ENCODE data around the gene HOGA1.
"Not testable (repeated sequence)": the region's sequence is repeated elsewhere in the genome, so short reads cannot be mapped to it uniquely, and the experiment has no call there.

The HOGA1 gene

GRCh38 chr10:97644936-97645335 lies 60.7 kb downstream of the HOGA1 start:
- H3K9ac ChIP-seq (ENCODE audit: low read length): no peak overlapping the region
- no peak overlapping the region for H3K4me2 ChIP-seq (ENCODE audit: low read length)
- peaks cover 18% of the 10 kb centered on the region for H3K4me1 ChIP-seq (ENCODE audit: insufficient read depth, low read length, severe bottlenecking)
- H3K36me3 ChIP-seq (ENCODE audit: insufficient read depth, low read length): no peaks in the 10 kb centered on the region
- no peaks in the 10 kb centered on the region for H3K79me2 ChIP-seq (ENCODE audit: insufficient read depth, low read length)
- TF ChIP-seq CTCF (IDR thresholded peaks at IDR 0.05; ENCODE audit: low read length) (no peak), EZH2 (IDR thresholded peaks at IDR 0.05; ENCODE audit: borderline replicate concordance, low read length) (no peak)
- no peak overlapping the region for H2AFZ ChIP-seq (ENCODE audit: low read length)
- no peaks in the 10 kb centered on the region for H3K9me2 ChIP-seq (ENCODE audit: low read depth, low read length)
- H3K27me3 ChIP-seq (ENCODE audit: insufficient read depth, low read length): no peaks in the 10 kb centered on the region
- H3F3A ChIP-seq (ENCODE audit: insufficient read depth, low read length): no peaks in the 10 kb centered on the region
- H3K4me3 ChIP-seq (ENCODE audit: low read depth, low read length, poor library complexity, severe bottlenecking): no peak overlapping the region
- H3K27ac ChIP-seq (ENCODE audit: low read depth, low read length, poor library complexity, severe bottlenecking): no peak overlapping the region
- H3K9me3 ChIP-seq (ENCODE audit: low read length): no peaks in the 10 kb centered on the region
- no peaks in the 10 kb centered on the region for H4K20me1 ChIP-seq (ENCODE audit: insufficient read depth, low read length)

DNA sequence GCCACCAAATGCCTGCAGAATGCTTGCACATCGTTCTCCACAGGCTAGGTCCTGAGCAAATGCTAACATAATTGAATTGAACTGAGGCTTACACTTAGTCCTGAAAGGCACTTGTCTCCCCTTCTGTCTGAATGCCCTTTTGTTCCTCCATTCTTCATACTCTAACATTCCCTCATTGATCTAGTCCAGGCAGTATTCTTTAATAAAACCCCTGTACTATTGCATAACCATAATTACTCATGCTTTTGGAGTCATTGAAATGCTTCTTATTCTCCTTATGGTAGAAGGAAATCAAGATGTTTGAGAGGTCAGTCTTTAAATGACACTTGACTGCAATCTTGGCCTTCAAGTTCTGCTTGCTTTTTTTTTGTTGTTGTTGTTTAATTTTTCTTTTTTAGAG lies 63.4 kb downstream of the HOGA1 start:
- Histone ChIP-seq H3K79me2 (ENCODE audit: insufficient read depth, low read length) (no peaks in the 10 kb centered on the region), H3K36me3 (ENCODE audit: insufficient read depth, low read length) (0 out of 2 replicates have a peak, but pooled peaks cover 4% of the 10 kb centered on the region), H3K4me2 (ENCODE audit: low read length) (no peak overlapping the region), H3K27me3 (ENCODE audit: insufficient read depth, low read length) (no peaks in the 10 kb centered on the region), H3K9ac (ENCODE audit: low read length) (no peak overlapping the region), H4K20me1 (ENCODE audit: insufficient read depth, low read length) (no peaks in the 10 kb centered on the region), H3F3A (ENCODE audit: insufficient read depth, low read length) (no peaks in the 10 kb centered on the region), H3K4me1 (ENCODE audit: insufficient read depth, low read length, severe bottlenecking) (peaks cover 10% of the 10 kb centered on the region), H3K4me3 (ENCODE audit: low read depth, low read length, poor library complexity, severe bottlenecking) (no peak overlapping the region), H3K27ac (ENCODE audit: low read depth, low read length, poor library complexity, severe bottlenecking) (no peak overlapping the region), H3K9me3 (ENCODE audit: low read length) (no peaks in the 10 kb centered on the region), H3K9me2 (ENCODE audit: low read depth, low read length) (no peaks in the 10 kb centered on the region), H2AFZ (ENCODE audit: low read length) (no peak overlapping the region)
- TF ChIP-seq EZH2 (IDR thresholded peaks at IDR 0.05; ENCODE audit: borderline replicate concordance, low read length) (no peak), CTCF (IDR thresholded peaks at IDR 0.05; ENCODE audit: low read length) (no peak)

- no peaks in the 10 kb centered on the region for H3F3A ChIP-seq (ENCODE audit: insufficient read depth, low read length)
- H3K4me2 ChIP-seq (ENCODE audit: low read length): no peak overlapping the region; the same call in 1 of the 2 replicates
- H3K4me3 ChIP-seq (ENCODE audit: low read depth, low read length, poor library complexity, severe bottlenecking): no peak overlapping the region
- no peaks in the 10 kb centered on the region for H3K9me3 ChIP-seq (ENCODE audit: low read length)
- no peaks in the 10 kb centered on the region for H3K27me3 ChIP-seq (ENCODE audit: insufficient read depth, low read length)
- H3K79me2 ChIP-seq (ENCODE audit: insufficient read depth, low read length): no peaks in the 10 kb centered on the region
- H3K27ac ChIP-seq (ENCODE audit: low read depth, low read length, poor library complexity, severe bottlenecking): no peak overlapping the region
- H4K20me1 ChIP-seq (ENCODE audit: insufficient read depth, low read length): no peaks in the 10 kb centered on the region
- H3K36me3 ChIP-seq (ENCODE audit: insufficient read depth, low read length): 0 out of 2 replicates have a peak, but pooled peaks cover 4% of the 10 kb centered on the region
- no peak overlapping the region for H2AFZ ChIP-seq (ENCODE audit: low read length)
- TF ChIP-seq CTCF (IDR thresholded peaks at IDR 0.05; ENCODE audit: low read length) (no peak), EZH2 (IDR thresholded peaks at IDR 0.05; ENCODE audit: borderline replicate concordance, low read length) (no peak)
- H3K9me2 ChIP-seq (ENCODE audit: low read depth, low read length): no peaks in the 10 kb centered on the region
- H3K9ac ChIP-seq (ENCODE audit: low read length): no peak overlapping the region
- peaks cover 10% of the 10 kb centered on the region for H3K4me1 ChIP-seq (ENCODE audit: insufficient read depth, low read length, severe bottlenecking)
Measured at GRCh38 chr10:97648562-97649404, 64.6 kb downstream of the HOGA1 start.

DNA sequence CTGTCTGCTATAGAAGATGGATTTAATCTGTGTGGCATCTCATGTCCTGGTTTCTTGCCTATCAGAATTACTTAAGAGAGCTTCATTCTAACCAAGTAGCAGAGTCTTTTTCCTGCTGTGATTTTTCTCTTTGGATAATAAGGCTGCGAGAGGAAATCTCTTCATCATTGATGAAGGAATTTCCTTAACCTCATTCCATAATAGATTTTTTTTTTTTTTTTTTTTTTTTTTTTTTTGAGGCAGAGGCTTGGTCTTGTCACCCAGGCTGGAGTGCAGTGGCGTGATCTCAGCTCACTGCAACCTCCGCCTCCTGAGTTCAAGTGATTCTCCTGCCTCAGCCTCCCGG lies 65.2 kb downstream of the HOGA1 start:
- not testable (repeated sequence) for H3K36me3 ChIP-seq (ENCODE audit: insufficient read depth, low read length); H4K20me1 ChIP-seq (ENCODE audit: insufficient read depth, low read length); H3K4me3 ChIP-seq (ENCODE audit: low read depth, low read length, poor library complexity, severe bottlenecking); H3K27ac ChIP-seq (ENCODE audit: low read depth, low read length, poor library complexity, severe bottlenecking); H3K79me2 ChIP-seq (ENCODE audit: insufficient read depth, low read length); H3K27me3 ChIP-seq (ENCODE audit: insufficient read depth, low read length); H2AFZ ChIP-seq (ENCODE audit: low read length); H3K9ac ChIP-seq (ENCODE audit: low read length); H3K4me2 ChIP-seq (ENCODE audit: low read length); H3K9me3 ChIP-seq (ENCODE audit: low read length); H3K9me2 ChIP-seq (ENCODE audit: low read depth, low read length); H3F3A ChIP-seq (ENCODE audit: insufficient read depth, low read length); H3K4me1 ChIP-seq (ENCODE audit: insufficient read depth, low read length, severe bottlenecking)
